ENCODE measurements around the gene ENPP3. TPM values are rescaled to one million over a fixed set of nuclear protein-coding genes. Genes with fewer than 3 reads are reported as not detected.

Gene ENPP3
- total and polyA plus RNA-seq, 2 of the 13 experiments (the other 11 are each of a cell fraction or from before 2014, with no cell fraction given) = 40.0 to 75.4 TPM

DNA sequence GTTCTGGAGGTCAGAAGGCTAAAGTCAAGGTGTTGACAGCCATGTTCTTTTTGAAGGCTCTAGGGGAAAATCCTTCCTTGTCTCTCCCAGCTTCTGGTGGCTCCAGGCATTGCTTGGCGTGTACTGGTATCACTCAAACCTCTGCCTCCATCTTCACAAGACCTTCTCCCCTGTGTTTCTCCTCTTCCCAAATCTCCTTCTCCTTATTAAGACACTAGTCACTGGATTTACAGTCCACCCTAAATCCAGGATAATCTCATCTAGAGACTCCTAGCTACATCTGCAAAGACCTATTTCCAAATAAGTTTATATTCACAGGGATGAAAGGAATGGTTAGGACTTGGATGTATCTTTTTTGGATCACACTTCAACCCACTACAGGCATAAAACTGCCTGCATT lies 99.7 kb downstream of the ENPP3 start:
- ATAC-seq (no peak), DNase-seq (ENCODE audit: low spot score) (no peak), FAIRE-seq (no peak)
- H3K4me3 ChIP-seq (replicated peaks in 1 of 3; ENCODE audit: insufficient read depth in 1 of 3, low read depth in 2 of 3, low read length in 3 of 3) = no peak overlapping the region
- H3K27me3 ChIP-seq (ENCODE audit: control insufficient read depth in 1 of 2, insufficient read depth in 2 of 2, low read length in 2 of 2) = no peaks in the 10 kb centered on the region
- H2AFZ ChIP-seq (ENCODE audit: low read length) = no peak overlapping the region
- H3K36me3 ChIP-seq (replicated peaks in 1 of 2; ENCODE audit: control insufficient read depth in 1 of 2, insufficient read depth in 2 of 2, low read length in 2 of 2) = peaks cover 6 to 53% of the 10 kb centered on the region in 2 experiments
- TF ChIP-seq KMT2B (CRISPR knock-in tag; IDR thresholded peaks at IDR 0.05) = no peak
- no peak for TF ChIP-seq TOPORS (CRISPR knock-in tag; IDR thresholded peaks at IDR 0.05)
- TF ChIP-seq ZFP36L1 (CRISPR knock-in tag; IDR thresholded peaks at IDR 0.05) = no peak
- TF ChIP-seq SP1 (IDR thresholded peaks at IDR 0.05) = no peak
- no peak for TF ChIP-seq SP1 (CRISPR knock-in tag; IDR thresholded peaks at IDR 0.05)
- no peak for TF ChIP-seq SRY (CRISPR knock-in tag; IDR thresholded peaks at IDR 0.05)
- TF ChIP-seq ZNF878 (CRISPR knock-in tag; IDR thresholded peaks at IDR 0.05) = no peak
- no peak for TF ChIP-seq MTF1 (CRISPR knock-in tag; IDR thresholded peaks at IDR 0.05)
- no peak for TF ChIP-seq NFATC3 (CRISPR knock-in tag; IDR thresholded peaks at IDR 0.05)
- TF ChIP-seq, protein P1, sequence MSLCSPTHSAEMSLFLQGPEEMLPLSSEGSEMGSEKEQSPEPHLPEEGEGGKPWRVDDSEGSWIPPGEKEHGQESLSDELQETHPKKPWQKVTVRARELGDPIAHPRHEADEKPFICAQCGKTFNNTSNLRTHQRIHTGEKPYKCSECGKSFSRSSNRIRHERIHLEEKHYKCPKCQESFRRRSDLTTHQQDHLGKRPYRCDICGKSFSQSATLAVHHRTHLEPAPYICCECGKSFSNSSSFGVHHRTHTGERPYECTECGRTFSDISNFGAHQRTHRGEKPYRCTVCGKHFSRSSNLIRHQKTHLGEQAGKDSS (CRISPR knock-in tag; IDR thresholded peaks at IDR 0.05; ENCODE audit: borderline replicate concordance, low read depth) = no peak
- TF ChIP-seq BCL6 (CRISPR knock-in tag; IDR thresholded peaks at IDR 0.05) = no peak
- no peak for TF ChIP-seq IRX3 (CRISPR knock-in tag; IDR thresholded peaks at IDR 0.05; ENCODE audit: borderline replicate concordance, low read depth)
- TF ChIP-seq, protein P2, sequence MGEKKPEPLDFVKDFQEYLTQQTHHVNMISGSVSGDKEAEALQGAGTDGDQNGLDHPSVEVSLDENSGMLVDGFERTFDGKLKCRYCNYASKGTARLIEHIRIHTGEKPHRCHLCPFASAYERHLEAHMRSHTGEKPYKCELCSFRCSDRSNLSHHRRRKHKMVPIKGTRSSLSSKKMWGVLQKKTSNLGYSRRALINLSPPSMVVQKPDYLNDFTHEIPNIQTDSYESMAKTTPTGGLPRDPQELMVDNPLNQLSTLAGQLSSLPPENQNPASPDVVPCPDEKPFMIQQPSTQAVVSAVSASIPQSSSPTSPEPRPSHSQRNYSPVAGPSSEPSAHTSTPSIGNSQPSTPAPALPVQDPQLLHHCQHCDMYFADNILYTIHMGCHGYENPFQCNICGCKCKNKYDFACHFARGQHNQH (CRISPR knock-in tag; IDR thresholded peaks at IDR 0.05) = no peak
- TF ChIP-seq, protein P3, sequence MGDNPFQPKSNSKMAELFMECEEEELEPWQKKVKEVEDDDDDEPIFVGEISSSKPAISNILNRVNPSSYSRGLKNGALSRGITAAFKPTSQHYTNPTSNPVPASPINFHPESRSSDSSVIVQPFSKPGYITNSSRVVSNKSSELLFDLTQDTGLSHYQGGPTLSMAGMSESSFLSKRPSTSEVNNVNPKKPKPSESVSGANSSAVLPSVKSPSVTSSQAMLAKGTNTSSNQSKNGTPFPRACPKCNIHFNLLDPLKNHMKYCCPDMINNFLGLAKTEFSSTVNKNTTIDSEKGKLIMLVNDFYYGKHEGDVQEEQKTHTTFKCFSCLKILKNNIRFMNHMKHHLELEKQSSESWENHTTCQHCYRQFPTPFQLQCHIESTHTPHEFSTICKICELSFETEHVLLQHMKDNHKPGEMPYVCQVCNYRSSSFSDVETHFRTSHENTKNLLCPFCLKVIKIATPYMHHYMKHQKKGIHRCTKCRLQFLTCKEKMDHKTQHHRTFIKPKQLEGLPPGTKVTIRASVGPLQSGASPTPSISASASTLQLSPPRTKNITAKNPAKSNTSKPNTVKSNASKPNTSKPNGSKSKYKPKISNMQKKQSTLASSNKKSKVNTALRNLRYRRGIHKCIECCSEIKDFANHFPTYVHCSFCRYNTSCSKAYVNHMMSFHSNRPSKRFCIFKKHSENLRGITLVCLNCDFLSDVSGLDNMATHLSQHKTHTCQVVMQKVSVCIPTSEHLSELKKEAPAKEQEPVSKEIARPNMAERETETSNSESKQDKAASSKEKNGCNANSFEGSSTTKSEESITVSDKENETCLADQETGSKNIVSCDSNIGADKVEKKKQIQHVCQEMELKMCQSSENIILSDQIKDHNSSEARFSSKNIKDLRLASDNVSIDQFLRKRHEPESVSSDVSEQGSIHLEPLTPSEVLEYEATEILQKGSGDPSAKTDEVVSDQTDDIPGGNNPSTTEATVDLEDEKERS (CRISPR knock-in tag; IDR thresholded peaks at IDR 0.05) = no peak
- no peak for TF ChIP-seq ZNF552 (CRISPR knock-in tag; IDR thresholded peaks at IDR 0.05; ENCODE audit: borderline replicate concordance)
- no peak for TF ChIP-seq CBX2 (IDR thresholded peaks at IDR 0.05; ENCODE audit: low read depth, low read length)
- TF ChIP-seq CBX2 (CRISPR knock-in tag; IDR thresholded peaks at IDR 0.05; ENCODE audit: low read depth) = no peak
- no peak for TF ChIP-seq DPF2 (CRISPR knock-in tag; IDR thresholded peaks at IDR 0.05; ENCODE audit: borderline replicate concordance, low read depth)
- intact Hi-C loops (cut with micrococcal nuclease; ENCODE audit: unreplicated experiment) (no loop called here), in situ Hi-C loops (cut with HindIII; ENCODE audit: extremely low pct_ligation_motif_present, low pct_unique_long_range_greater_than_20kb) (no loop called here)
- no peak overlapping the region for H3K9ac ChIP-seq (ENCODE audit: insufficient read depth, low read depth, low read length)
- no peak overlapping the region for H3K27ac ChIP-seq (ENCODE audit: extremely low read length, insufficient read depth, low read length)
- POLR2A ChIA-PET = no interaction called here
- BruUV-seq (replicated peaks) = no TSS peak
- no peaks in the 10 kb centered on the region for H3K9me3 ChIP-seq (ENCODE audit: low read length)
- CTCF ChIA-PET (ENCODE audit: low intra/inter-chr PET ratio, low total read pairs) = no interaction called here
- WGBS (ENCODE audit: low lambda C conversion rate) = 100% methylated on average over 1 of the region's 1 CpG
- no peak overlapping the region for H3K4me2 ChIP-seq (ENCODE audit: low read depth, low read length)
- H3K4me1 ChIP-seq (ENCODE audit: insufficient read depth, low read length) = no peaks in the 10 kb centered on the region
- no peaks in the 10 kb centered on the region for H4K20me1 ChIP-seq (ENCODE audit: insufficient read depth, low read length)
- no peaks in the 10 kb centered on the region for H3K79me2 ChIP-seq (ENCODE audit: insufficient read depth, low read length)
